Left kidney (tissue), 2 donors: ENCODE data around the gene GSG1L. TPM values are rescaled to one million over a fixed set of nuclear protein-coding genes. Genes with fewer than 3 reads are reported as not detected.

ENCODE experiments used
- DNase-seq: peaks from one replicate; pipeline ENCODE4 v3.0.0-alpha.2; 2013
- polyA plus RNA-seq: library from polyadenylated mRNA; unstranded; fragments of 120-200 nt; gene quantifications from one replicate; pipeline ENCODE4 v1.2.1, GENCODE V29; 2013; ENCODE audit not compliant: insufficient read length

Gene GSG1L
- polyA plus RNA-seq, 1 donor = 0.20 TPM

- DNase-seq = no peak
Measured at GRCh38 chr16:27847030-27847550, 216.4 kb downstream of the GSG1L start.

DNA sequence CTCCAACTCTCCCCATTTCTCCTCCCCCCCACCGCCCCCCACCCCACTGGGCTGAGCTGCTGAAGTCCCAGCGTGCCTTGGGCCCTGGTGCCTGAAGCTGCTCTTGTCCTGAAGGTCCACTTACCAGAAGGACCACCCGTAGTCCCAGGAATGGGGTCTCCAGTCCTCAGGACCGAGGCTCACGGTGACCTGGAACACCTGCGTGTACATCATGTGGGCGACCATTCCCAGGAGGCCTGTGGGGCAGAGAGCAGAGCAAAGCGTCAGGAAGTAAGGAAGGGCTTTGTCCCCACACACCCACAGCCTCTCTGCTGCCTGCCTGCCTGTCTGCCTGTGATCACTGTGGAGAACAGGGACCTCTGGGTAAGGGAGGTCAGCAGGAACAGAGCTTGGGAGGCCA is 218.7 kb downstream of the GSG1L start:
- no peak for DNase-seq

- DNase-seq = no peak
Measured at GRCh38 chr16:27843800-27844199, 219.7 kb downstream of the GSG1L start.

- DNase-seq = no peak
Measured at GRCh38 chr16:27841911-27842310, 221.6 kb downstream of the GSG1L start.

DNA sequence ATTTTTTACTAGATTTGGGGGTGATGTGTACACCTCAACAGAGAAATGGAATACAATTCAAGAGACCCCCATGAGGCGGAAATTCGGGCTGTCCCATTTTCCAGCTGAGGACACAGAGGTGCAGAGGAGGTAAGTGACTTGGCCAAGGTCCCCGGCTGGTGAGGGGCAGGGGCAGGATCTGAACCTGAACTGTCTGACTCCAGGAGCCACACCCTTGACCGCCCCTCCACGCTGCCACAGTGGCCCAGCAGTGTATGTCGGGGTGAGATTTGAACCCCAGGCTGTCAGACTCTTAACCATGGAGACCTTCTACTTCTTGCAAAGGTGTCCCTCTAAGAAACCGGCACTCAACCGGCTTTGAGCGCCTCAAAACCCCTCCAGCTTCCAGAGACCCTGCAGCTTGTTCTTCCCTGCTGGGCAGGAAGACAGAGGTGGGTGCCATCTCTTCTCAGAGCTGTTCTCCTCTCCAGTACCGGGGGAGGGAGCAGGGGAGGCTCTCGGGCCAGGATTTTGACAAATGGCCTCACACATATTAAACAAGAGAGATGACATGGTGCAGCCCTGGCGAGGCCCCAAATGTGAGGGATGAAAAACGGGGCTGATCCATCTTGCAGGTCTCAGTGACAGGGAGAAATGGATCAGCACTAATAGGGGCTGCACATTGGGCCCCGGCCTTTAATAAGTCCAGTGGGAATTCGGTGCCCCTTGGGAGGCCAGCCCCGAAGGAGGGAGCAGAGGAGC is 222.3 kb downstream of the GSG1L start:
- DNase-seq = no peak

- DNase-seq = no peak
Measured at GRCh38 chr16:27840311-27841060, 223.0 kb downstream of the GSG1L start.

DNA sequence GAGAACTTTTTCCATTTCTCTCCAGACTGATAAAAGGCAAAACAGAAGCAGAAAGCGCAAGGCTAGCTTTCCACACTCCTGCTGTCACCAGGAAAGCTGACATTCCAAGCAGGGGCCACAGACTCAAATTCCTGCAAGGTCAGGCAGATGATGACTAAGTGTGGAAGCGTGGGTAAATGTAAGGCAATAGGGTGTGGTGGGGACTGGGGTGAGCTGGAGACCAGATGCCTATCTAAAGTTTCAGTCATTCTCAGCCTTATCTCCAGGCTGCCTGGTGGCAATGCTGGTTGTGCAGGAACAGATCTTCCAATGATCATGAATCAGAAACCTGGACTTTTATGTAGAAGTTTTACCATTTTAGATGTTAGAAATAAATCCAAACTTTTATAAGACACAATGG is 224.1 kb downstream of the GSG1L start:
- no peak for DNase-seq

DNA sequence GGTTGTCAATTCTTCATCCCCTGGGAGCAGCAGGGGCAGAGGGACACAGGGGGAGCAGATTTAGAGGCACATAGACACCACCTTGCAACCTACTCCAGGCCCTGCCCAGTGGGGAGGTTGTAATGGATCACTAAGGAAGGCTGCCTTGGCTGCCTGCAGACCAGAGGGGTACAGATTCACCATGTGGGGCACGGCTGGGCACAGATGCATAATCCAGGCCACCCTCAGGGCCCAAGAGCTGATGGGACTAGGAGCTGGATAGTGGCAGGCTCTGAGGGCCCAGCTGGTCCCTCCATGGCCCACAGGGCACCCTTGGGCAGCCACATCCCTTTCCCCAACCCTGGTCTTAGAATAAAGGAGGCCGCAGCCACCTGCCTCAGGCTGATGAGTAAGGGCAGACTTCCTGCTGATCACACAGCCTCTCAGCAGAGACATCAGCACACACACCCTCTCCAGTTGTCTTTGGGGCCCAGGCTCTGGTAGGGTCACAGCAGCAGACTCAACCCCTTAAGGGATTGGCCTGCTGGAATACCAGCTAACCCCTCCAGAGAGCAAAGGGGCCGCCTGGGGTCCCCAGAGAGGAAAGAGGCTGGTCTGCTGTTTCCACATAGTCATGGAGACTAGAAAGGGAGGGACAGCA is 224.9 kb downstream of the GSG1L start:
- DNase-seq = no peak

DNA sequence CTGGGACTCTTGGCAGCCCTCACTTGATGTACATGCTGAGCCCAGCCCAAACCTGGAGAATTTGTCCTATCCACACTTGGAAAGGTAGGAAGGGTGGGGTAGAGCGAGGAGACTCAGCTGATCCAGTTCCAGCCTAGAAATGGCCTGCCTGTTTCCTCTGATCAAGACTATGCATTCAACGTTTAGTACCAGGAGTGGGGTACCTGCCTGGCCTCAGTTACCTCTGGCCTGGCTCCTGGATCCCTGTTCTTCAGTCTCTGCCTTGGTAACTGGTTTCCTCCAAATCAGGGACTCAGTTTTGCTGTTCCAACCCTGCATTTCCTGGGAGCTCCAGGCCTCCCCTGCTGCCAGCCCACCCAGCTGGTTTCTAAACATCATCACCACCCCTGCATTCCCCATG is 233.5 kb downstream of the GSG1L start:
- no peak for DNase-seq

GRCh38 chr16:27828671-27829070 is 234.8 kb downstream of the GSG1L start:
- DNase-seq = no peak

DNA sequence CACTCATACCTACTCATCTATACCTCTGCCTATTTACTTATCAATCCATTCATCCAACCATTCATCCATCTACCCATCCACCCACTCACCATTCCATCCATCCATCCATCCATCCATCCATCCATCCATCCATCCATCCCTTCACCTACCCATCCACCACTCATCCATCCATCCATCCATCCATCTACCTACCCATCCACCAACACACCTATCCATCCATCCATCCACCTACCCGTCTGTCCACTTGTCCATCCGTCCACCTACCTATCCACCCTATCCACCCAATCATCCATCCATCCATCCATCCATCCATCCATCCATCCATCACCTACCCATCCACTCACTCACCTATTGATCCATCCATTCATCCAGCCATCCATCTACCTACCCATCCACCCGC is 235.7 kb downstream of the GSG1L start:
- no peak for DNase-seq

DNA sequence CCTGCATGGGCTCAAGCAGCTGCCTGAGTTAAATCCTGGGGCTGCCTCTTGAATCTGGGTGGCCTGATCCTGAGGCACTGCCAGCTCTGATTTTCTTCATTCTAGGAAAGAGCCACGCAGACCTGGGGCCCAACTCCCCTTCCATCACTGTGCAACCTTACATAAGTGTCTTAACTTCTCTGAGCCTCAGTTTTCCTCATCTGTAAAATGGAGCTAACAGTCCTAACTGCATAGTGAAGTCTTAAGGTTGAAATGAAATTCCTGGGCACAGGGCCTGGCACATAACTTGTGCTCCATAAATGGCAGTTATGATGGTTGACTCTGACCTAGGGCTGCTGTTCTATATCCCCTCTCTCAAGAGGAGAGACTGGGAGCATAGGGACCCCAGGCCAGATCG is 236.6 kb downstream of the GSG1L start:
- no peak for DNase-seq

DNA sequence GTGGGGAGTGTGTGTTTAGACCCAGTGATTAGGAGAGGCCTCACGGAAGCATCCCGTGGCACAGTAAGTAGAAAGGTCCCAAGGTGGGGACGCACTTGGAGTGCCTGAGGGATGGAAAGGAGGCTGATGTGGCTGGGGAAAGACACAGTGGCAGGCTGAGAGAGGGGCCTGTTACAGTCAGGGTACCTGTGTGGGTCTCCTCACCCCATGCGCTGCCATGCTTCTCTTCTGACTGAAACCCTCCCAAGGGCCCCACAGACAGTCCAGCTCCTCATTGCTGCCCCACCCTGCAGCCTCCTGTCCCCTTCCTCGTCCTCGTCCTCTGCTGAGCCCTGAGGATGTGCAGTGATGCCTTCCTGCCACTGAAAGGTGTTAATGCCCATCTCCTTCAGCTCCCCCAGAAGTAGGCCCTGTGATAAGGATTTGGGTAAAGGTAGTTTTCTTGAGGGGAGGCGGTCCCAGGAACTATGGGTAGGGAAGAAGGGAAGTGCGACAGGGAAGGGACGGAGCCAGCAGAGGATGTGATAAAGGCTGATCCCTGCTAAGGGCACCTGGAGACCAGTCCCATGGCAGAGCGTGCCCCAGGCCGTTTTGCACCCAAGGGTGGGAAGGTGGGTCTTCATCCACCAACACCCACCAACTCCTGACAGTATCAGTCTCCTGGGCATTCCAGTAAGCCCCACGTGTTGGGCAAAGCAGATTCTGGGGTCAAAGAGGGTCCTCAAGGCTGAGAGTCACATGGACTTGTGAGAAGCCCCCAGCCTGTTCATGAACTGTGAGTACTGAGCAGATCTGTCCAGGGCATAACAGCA is 237.2 kb downstream of the GSG1L start:
- no peak for DNase-seq

- no peak for DNase-seq
Measured at GRCh38 chr16:27824786-27825185, 238.7 kb downstream of the GSG1L start.

DNA sequence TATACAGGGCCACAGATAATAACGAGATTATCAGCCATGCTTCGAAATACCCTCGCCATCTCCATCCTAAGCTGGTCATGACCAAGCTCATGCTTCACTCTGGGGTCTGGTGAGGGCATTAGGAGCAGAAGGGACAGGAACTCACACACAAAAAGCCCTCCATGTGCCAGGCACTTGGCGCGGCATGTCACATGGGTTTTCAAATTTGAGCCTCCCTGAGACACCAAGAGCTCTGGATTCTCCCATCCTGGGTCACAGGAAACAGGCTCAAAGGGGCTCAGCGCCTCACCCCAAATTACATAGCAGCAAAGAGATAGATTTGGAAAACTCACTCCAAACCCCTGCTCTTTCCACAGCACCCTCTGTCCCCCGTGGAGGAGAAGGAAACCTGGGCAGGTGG is 239.5 kb downstream of the GSG1L start:
- no peak for DNase-seq

- DNase-seq = no peak
Measured at GRCh38 chr16:27823421-27823820, 240.1 kb downstream of the GSG1L start.

DNA sequence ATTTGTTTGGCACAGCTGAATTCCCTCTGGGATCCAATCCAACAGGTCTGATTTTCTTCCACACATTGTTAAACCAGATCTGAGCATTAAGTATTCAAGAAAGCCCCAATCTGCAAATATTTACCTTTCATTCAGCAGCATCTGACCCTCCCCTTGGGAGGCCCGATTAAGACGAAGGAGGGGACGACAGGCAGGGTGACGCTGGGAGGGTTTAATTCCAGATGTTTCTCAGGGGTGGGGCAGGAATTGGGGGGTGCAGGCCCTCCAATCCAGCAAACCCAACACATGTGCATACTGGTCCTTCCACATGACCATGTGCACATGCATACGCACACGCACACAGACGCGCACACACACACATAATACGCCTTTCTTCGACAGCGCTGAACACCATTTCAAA is 240.5 kb downstream of the GSG1L start:
- peak; percentile 12 for DNase-seq

DNA sequence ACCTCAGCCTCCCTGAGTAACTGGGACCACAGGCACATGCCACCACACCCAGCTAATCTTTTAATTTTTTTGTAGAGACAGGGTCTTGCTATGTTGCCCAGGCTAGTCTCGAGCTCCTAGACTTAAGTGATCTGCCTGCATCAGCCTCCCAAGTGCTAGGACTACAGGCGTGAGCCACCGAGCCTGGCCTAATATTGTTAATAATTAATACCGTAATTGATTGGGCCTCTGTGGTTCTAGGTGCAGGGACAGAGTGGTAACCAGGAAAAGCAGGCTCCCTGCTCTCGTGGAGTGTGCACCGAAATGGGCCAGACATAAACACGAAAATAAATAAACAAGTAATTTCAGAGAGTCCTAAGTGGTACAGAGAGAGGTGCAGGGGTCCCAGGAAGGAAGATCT is 241.0 kb downstream of the GSG1L start:
- DNase-seq = no peak

- no peak for DNase-seq
Measured at GRCh38 chr16:27820646-27821345, 242.7 kb downstream of the GSG1L start.

GRCh38 chr16:27819881-27820610 is 243.5 kb downstream of the GSG1L start:
- no peak for DNase-seq

GRCh38 chr16:27819356-27819755 is 244.2 kb downstream of the GSG1L start:
- DNase-seq = no peak
